GM19395 (cell line): ENCODE measurements around the gene FAM200C.

Experiments
- ATAC-seq: cut with Tn5 transposase; IDR thresholded peaks from one replicate; pipeline ENCODE4 v1.9.1; 2021; ENCODE audit warnings: mild to moderate bottlenecking, moderate library complexity; ENCODE audit not compliant: unreplicated experiment

FAM200C gene

GRCh38 chr5:160367885-160368284 lies 32.0 kb downstream of the FAM200C start:
- no peak for ATAC-seq

DNA sequence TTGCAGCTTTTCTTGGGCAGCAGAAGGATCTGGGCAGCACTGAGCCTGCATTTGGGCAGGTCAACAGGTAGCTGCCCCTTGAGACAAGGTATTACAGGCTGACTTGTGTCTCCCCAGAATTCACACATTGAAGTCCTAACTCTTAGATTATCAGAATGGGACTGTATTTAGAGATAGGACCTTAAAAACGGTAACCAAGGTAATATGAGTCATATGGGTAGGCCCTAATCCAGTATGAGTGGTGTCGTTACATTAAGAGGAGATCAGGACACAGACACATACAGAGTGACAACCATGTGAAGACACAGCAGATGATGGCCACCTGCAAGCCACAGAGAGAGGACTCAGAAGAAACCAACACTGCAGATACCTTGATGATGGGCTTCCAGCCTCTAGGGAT lies 32.6 kb downstream of the FAM200C start:
- no peak for ATAC-seq

GRCh38 chr5:160366230-160366629 lies 33.6 kb downstream of the FAM200C start:
- no peak for ATAC-seq

- ATAC-seq, result no peak
These were observed 36.0 kb downstream of the FAM200C start for GRCh38 chr5:160363660-160364395.

GRCh38 chr5:160363211-160363610 lies 36.6 kb downstream of the FAM200C start:
- no peak for ATAC-seq

- ATAC-seq, result no peak
These were observed 38.1 kb downstream of the FAM200C start for GRCh38 chr5:160361624-160362228.

GRCh38 chr5:160360310-160360709 lies 39.5 kb downstream of the FAM200C start:
- no peak for ATAC-seq

DNA sequence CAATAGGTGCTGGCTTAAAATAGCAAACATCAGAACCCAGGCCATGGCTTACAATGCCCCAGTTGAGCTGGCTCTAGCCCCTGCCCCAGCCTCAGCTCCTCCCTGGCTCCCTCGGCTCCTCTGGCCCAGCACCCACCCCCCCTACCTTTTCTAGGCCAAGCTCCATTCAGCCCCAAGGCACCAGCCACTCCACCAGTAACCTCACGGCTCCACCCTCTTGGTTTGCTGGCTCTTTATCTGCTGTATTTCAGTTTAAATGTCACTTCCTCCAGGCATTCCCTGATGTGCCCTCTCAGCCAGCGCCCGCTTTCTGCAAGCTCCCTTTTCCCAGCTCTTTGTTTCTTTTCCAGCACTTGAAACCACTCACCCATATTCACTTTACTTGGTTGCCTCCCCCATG lies 40.0 kb downstream of the FAM200C start:
- ATAC-seq, result no peak

- no peak for ATAC-seq
These were observed 40.6 kb downstream of the FAM200C start for GRCh38 chr5:160359242-160359641.

- ATAC-seq, result no peak
These were observed 41.9 kb downstream of the FAM200C start for GRCh38 chr5:160357861-160358411.

GRCh38 chr5:160357394-160357793 lies 42.5 kb downstream of the FAM200C start:
- ATAC-seq, result no peak

- ATAC-seq, result no peak
These were observed 43.1 kb downstream of the FAM200C start for GRCh38 chr5:160356550-160357347.

GRCh38 chr5:160354666-160355065 lies 45.2 kb downstream of the FAM200C start:
- ATAC-seq, result no peak

DNA sequence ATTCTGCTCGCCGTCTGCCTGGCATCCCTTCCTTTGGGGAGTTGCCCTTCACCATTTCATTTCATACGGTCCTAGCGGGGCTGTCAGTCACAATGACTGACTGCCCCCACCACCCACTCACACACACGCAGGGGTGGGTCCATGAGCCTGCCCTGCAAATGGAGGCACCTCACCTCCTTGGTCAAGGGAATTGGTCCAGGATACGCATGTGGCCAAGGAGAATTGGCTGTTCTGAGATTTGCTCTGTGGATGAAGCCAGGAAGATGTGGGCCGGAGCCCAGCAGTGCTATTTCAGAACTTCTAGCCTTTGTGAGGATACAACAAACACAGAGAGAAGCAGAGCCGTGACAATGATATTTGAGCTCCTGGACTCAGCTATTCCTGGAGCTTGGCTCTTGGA lies 46.5 kb downstream of the FAM200C start:
- ATAC-seq, result no peak

DNA sequence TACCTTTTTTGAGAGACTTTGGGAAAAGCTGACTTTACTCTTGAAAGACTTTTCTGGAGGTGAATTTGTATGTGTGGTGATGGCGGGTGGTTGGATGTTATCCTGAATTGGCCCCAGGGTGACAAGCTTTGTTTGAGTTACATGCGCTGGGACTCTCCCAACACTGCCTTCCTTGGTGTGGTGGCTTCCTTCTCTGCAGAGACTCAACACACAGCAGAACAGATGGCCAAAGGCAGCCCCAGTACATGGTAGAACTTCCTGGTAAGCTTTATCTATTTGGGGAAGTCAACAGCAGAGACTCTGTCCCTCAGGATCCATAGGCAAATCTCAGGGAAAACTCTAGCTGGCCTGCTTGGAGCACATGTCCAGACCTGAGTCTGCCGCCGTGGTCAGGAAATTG lies 47.5 kb downstream of the FAM200C start:
- no peak for ATAC-seq

DNA sequence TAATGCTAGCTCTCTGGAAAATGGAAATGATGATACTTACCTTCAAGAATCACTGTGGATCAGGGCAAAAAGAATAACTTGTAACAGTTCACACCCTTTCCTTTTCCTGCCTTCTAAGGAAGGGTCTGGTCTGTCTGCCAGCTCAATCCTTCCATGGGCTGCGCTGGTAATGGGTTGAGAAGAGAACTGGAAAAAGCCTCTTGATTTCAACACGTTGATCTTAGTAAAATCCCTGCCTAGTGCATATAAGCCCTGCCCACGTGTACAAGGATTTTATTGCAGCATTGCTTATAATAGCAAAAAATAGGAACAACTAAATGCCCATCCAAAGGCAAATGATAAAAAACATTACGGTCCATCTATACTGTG lies 49.9 kb downstream of the FAM200C start:
- ATAC-seq, result no peak

- ATAC-seq, result no peak
These were observed 50.5 kb downstream of the FAM200C start for GRCh38 chr5:160349249-160349934.

- ATAC-seq, result no peak
These were observed 51.8 kb downstream of the FAM200C start for GRCh38 chr5:160348080-160348479.

- ATAC-seq, result no peak
These were observed 52.4 kb downstream of the FAM200C start for GRCh38 chr5:160347448-160347847.
